GM18870 (cell line): ENCODE measurements around the gene RGS6.

Experiments used
- ATAC-seq: cut with Tn5 transposase; IDR thresholded peaks from one replicate; pipeline ENCODE4 v1.9.1; 2021; ENCODE audit warnings: moderate library complexity; ENCODE audit not compliant: unreplicated experiment

Gene RGS6

GRCh38 chr14:72237722-72238666 lies 305.8 kb downstream of the RGS6 start:
- ATAC-seq, result no peak

DNA sequence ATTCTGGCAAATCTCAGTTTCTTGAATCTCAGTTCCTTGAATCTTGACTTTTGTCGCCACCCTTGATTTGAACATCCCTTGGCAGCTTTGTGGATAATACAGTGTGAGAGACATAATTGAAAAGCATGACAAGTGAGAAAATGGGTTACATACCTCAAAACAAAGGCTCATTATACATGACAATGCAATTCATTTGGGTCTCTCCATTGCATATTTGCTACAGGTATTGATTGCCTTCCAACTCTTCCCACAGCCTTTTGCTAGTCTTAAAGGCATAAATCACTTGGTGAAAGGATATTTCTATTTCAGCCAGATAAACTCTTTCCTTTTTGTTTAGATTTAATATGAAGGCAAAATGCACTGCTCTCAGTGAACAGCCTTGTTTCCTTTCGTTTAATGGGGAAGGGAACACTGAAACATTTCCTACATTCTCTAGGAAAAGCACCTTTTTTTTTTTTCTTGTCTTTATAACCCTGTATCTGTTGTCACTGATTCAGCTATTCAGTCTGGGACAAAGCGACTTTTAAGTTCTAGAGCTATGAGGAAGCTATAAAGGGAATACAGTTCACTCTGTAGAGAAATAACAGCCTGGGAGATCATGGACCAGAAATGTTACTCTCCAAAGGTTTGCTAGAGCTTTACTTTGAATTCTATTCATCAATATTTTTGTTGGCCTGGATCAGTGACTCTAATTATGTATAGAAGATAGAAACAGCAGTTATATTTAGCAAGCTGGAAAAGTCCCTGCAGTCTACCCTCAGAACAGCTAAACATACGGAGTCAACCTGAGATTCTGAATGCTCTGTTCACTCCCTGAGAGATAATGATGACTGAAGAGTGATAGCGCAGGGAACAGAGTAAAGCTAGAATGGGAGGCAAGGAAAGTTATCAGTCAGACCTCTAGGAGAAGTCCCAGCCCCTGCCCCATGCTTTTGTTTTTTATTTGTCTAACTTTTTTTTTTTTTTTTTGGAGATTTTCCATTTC lies 311.4 kb downstream of the RGS6 start:
- ATAC-seq, result no peak

DNA sequence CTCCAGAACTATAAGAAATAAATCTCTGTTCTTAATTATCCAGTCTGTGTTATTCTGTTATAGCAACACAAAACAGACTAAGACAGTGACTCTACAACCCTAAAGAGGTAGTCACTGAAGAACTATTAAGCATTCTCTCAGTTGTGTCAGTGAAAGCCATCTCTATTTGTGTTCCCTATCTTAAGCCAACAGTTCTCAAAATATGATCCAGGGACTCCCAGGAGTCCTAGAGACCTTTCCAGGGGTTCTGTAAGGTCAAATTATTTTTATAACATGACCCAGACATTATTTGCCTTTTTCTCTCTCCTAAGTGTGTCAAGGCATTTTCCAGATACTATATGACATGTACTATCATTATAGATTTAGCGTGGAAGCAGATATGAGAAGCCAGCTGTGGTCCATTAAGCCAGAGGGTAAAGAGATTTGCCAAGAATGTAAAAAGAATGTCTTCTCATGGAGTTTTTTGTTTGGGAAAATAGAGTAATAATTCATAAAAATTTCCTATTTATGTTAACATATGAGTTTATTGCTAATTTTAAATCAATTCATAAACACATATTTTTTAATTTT lies 315.8 kb downstream of the RGS6 start:
- no peak for ATAC-seq

GRCh38 chr14:72253503-72253902 lies 321.3 kb downstream of the RGS6 start:
- ATAC-seq, result no peak

DNA sequence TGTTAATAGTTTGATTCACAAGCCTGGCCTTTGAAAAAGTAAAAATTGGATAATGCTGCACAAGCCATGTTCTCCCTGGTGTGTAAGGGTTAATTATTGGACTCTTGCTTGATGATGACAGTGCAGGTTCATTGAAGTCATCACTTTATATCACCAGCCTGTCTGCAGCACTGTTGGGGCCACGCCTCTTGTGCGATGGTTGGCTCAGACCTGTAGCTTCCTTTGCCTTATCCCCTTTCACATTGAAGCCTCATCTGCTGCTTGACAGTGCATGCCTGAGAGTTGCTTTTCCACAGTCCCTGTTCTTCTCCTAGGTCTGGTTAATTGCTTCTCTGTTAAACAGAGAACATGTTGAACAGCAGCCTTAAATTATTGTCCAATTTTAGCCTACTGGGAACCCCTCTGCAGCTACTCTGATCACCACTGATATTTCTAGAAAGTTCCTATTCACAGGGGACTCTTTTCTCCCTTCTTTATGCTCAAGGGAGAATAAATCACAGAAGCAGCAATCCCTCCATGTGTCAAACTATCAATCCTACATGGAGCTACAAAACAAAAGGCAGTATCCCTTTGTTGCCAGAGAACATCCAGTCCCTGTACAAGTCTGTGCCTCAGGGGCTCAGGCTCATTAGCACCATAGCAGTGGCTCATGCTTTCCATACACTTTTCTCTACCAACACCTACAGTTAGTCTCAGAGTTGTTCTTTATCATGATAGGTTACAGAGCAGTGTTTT lies 322.1 kb downstream of the RGS6 start:
- no peak for ATAC-seq

DNA sequence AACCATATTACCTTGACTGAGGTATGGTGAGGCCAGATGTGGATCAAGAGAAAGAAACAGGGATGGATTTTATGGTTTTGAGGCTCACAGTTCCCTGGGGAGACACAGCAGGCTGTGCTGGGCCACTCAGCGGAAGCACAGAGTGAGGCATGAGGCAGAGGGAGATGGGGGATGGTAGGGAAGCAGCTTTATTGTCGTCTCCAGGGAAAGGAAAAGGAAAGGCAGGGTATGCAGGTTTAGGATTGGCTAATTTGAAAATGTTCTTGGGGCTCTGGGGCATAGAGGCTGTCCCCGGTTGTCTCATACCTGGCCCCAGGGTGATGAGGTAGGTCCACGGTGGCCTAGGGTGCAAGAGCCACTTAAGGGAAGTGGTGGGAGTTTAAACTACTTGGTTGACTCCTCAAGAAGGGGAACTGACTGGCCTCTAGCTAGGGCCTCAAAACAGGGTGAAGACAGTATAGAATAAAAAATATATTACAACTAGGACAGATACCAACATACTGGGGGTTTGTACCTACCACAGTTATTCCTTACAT lies 322.8 kb downstream of the RGS6 start:
- no peak for ATAC-seq

- ATAC-seq, result no peak
Observed at GRCh38 chr14:72256055-72256454, 323.8 kb downstream of the RGS6 start.

- ATAC-seq, result no peak
Observed at GRCh38 chr14:72261068-72261467, 328.8 kb downstream of the RGS6 start.

- no peak for ATAC-seq
Observed at GRCh38 chr14:72262771-72263170, 330.5 kb downstream of the RGS6 start.

GRCh38 chr14:72264716-72265115 lies 332.5 kb downstream of the RGS6 start:
- no peak for ATAC-seq

DNA sequence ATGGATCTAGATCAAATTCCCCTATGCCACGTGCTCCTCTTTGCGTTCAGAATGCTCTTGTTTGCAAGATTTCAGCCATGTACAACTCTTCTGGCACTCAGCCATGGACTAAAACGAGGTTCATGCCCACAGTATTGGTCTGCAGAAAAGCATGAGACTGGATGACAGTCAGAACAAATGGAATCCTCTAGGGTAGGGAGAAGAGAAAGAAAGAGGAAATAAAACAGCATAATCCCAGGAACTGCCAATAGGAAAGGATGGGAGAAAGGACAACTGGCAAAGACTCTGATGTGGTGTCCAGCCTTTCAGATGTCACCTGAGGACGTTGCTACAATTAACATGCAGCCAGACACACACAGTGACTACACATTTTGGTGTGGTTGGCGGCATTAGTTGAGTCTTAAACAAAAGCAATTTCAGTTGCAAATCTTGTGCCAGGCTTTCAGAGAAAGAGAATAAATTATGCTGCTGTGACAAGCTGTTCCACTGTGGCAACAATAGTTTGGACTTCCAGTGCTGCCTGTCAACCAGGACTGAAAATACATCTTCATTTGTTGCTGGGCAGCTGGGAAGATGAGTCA lies 338.0 kb downstream of the RGS6 start:
- no peak for ATAC-seq

DNA sequence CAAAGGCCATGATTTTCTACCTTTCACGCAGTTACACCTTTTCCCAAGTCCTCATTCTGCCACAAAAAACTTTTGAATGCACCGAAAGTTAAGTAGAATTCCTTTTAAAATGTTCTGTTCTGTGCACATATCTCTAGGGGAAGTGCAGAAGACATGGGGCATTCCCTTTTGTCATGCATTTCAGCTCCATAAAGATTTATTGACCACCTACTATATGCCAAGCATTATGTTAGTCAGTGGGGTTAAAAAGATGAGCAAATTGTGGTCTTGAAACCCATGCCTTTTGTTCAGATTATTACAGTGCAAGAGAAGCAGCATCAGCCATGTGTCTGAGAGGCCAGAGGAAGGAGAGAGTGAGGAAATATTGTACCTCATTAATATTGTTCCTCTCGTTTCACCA lies 338.5 kb downstream of the RGS6 start:
- no peak for ATAC-seq

DNA sequence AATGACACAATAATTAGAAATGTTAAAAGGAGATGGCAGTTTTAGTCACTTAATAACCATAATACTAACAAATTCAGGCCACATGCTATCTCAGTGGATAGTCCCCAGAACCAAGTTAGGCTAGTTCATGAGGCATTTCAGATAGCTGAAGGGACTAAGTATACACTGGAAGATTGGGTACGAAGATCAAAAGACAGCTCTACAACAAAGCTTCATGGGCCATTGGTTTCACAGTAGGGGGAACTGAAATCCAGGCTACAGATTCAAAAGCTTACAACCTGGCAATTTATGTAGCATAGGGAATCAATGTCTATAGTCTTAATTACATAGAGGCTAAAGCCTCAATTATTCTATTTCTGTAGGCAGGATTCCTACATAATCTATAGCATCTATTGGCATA lies 343.0 kb downstream of the RGS6 start:
- no peak for ATAC-seq

GRCh38 chr14:72278316-72278715 lies 346.1 kb downstream of the RGS6 start:
- ATAC-seq, result no peak

GRCh38 chr14:72284176-72284575 lies 351.9 kb downstream of the RGS6 start:
- ATAC-seq, result no peak

GRCh38 chr14:72290241-72290640 lies 358.0 kb downstream of the RGS6 start:
- no peak for ATAC-seq

DNA sequence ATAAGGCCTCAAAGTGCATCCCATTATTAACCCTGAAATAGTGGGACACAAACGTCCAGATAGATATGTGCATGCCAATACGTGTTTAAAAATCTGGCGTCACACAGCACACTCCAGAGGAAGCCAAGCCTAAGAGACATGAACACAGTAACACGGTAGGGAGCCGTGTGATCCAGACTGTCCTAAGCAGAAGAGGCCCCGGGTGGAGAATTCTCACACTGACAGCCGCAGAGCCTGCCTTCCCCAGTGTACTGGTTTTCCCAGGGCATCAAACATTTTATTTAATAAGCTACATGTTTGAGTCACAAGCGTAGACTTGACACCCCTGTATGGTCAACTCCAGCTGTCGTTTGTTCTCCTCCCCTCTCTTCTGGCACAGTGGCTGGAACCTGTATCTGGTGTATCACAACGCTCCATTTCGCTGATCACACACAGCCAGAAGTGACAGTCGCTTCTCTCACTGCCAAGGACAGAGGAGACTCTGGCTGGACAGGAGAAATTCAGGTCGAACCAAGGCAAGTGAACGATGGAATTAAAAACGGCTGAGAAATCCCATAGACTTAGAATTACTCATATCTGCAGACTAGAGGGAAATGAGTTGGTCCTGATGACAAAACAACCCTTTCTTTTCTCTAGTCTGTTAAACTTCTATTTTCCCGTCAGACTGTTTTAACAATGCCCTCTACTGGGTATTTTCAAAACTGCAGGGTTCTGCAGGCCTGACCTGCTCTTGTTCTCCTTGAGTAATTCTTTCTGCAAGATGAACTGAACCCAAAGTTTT lies 359.9 kb downstream of the RGS6 start:
- ATAC-seq, result no peak

DNA sequence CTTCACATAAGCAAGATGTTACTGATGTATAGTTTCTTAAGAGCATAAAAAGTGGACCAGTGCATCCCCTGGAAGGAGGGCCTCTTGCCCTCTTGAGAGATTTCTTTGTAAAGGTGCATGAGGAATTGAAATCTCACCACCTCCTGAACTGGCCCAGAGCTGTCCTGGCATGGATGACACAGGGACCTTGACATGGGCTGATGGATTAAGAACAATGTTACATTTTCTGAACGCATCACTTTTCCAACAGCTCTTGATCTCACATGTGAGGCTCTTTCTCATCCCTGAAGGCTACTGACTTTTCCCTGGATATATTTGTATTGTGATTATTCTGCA lies 360.4 kb downstream of the RGS6 start:
- ATAC-seq, result no peak

- no peak for ATAC-seq
Observed at GRCh38 chr14:72301352-72301751, 369.1 kb downstream of the RGS6 start.
